ENCODE data around the gene DHX9. TPM values are rescaled to one million over a fixed set of nuclear protein-coding genes. Genes with fewer than 3 reads are reported as not detected.

DHX9 gene
- total and polyA plus RNA-seq, 4 experiments from 2014 or later: 100 to 222 (median 165) TPM

GRCh38 chr1:182842265-182842664 lies 3.1 kb downstream of the DHX9 start:
- peaks cover 38 to 65% of the 10 kb centered on the region in 2 donors for H3K36me3 Mint-ChIP-seq
- H3K4me1 ChIP-seq (ENCODE audit: insufficient read depth, low read length): peaks cover 56% of the 10 kb centered on the region
- no peaks in the 10 kb centered on the region for H3K27me3 Mint-ChIP-seq
- no peak overlapping the region for H3K4me3 ChIP-seq (ENCODE audit: low read length in 2 of 2)
- peaks cover 0 to 2% (median 0%) of the 10 kb centered on the region in 8 donors for H3K9me3 Mint-ChIP-seq
- intact Hi-C loops (cut with micrococcal nuclease): loop anchor here (5.0 to 10.0 kb wide), 2 partner anchors 53 to 700 kb away; no protein-coding TSS in a partner anchor
- peak overlapping the region in 5 of 7 donors; percentile 1 to 93 (median 60) for H3K27ac Mint-ChIP-seq
- peak overlapping the region; percentile 39 to 99 (median 92) for H3K4me3 Mint-ChIP-seq
- H3K9me3 ChIP-seq (ENCODE audit: control insufficient read depth in 1 of 2, low read length in 2 of 2): no peaks in the 10 kb centered on the region
- no peaks in the 10 kb centered on the region for H3K27me3 ChIP-seq (ENCODE audit: insufficient read depth, low read length)
- peaks cover 50 to 85% (median 64%) of the 10 kb centered on the region in 4 donors for H3K4me1 Mint-ChIP-seq
- DNase-seq: no peak
- peak overlapping the region; percentile 18 for H3K27ac ChIP-seq (ENCODE audit: low read depth, low read length)
- ChIA-PET CTCF (ENCODE audit: partially characterized antibody) (no interaction called here), POLR2A (ENCODE audit: partially characterized antibody) (no interaction called here)
- H3K36me3 ChIP-seq (ENCODE audit: insufficient read depth, low read length): peaks cover 30% of the 10 kb centered on the region

- ChIA-PET POLR2A (ENCODE audit: partially characterized antibody) (no interaction called here), CTCF (ENCODE audit: partially characterized antibody) (interaction anchor here (1.0 kb wide), 1 partner anchor 244 kb away, joined by 3 read pairs; no protein-coding TSS in a partner anchor)
- no peaks in the 10 kb centered on the region for H3K9me3 ChIP-seq (ENCODE audit: control insufficient read depth in 1 of 2, low read length in 2 of 2)
- H3K36me3 ChIP-seq (ENCODE audit: insufficient read depth, low read length): peaks cover 57% of the 10 kb centered on the region
- H3K4me1 ChIP-seq (ENCODE audit: insufficient read depth, low read length): peaks cover 74% of the 10 kb centered on the region
- intact Hi-C loops (cut with micrococcal nuclease): loop anchor here (10.0 kb wide), 1 partner anchor 49 kb away; no protein-coding TSS in a partner anchor
- Mint-ChIP-seq H3K4me3 (peak overlapping the region in 2 of 8 donors; percentile 27 to 78), H3K36me3 (peaks cover 64 to 85% of the 10 kb centered on the region in 2 donors), H3K27me3 (no peaks in the 10 kb centered on the region), H3K4me1 (peaks cover 66 to 97% (median 82%) of the 10 kb centered on the region in 4 donors), H3K9me3 (no peaks in the 10 kb centered on the region), H3K27ac (peak overlapping the region in 2 of 7 donors; percentile 46 to 65)
- DNase-seq: peak in 1 of 5 donors; percentile 47
- H3K27ac ChIP-seq (ENCODE audit: low read depth, low read length): no peak overlapping the region
- no peak overlapping the region for H3K4me3 ChIP-seq (ENCODE audit: low read length in 2 of 2)
- H3K27me3 ChIP-seq (ENCODE audit: insufficient read depth, low read length): no peaks in the 10 kb centered on the region
Observed at GRCh38 chr1:182845379-182845778, 6.2 kb downstream of the DHX9 start.

GRCh38 chr1:182845894-182846293 lies 6.7 kb downstream of the DHX9 start:
- H3K4me3 ChIP-seq (ENCODE audit: low read length in 2 of 2): no peak overlapping the region
- H3K4me3 Mint-ChIP-seq: peak overlapping the region in 3 of 8 donors; percentile 16 to 54 (median 43)
- CTCF ChIA-PET (ENCODE audit: partially characterized antibody): interaction anchor here (1.0 kb wide), 1 partner anchor 245 kb away, joined by 3 read pairs; no protein-coding TSS in a partner anchor
- H3K4me1 ChIP-seq (ENCODE audit: insufficient read depth, low read length): peaks cover 70% of the 10 kb centered on the region
- H3K27ac ChIP-seq (ENCODE audit: low read depth, low read length): no peak overlapping the region
- no peaks in the 10 kb centered on the region for H3K27me3 Mint-ChIP-seq
- peaks cover 67 to 84% of the 10 kb centered on the region in 2 donors for H3K36me3 Mint-ChIP-seq
- POLR2A ChIA-PET (ENCODE audit: partially characterized antibody): no interaction called here
- H3K27ac Mint-ChIP-seq: peak overlapping the region in 4 of 7 donors; percentile 35 to 65 (median 40)
- peaks cover 61% of the 10 kb centered on the region for H3K36me3 ChIP-seq (ENCODE audit: insufficient read depth, low read length)
- peaks cover 64 to 92% (median 79%) of the 10 kb centered on the region in 4 donors for H3K4me1 Mint-ChIP-seq
- H3K9me3 Mint-ChIP-seq: no peaks in the 10 kb centered on the region
- DNase-seq: no peak
- no peaks in the 10 kb centered on the region for H3K9me3 ChIP-seq (ENCODE audit: control insufficient read depth in 1 of 2, low read length in 2 of 2)
- no peaks in the 10 kb centered on the region for H3K27me3 ChIP-seq (ENCODE audit: insufficient read depth, low read length)
- intact Hi-C loops (cut with micrococcal nuclease): loop anchor here (10.0 kb wide), 1 partner anchor 49 kb away; no protein-coding TSS in a partner anchor

GRCh38 chr1:182847105-182847504 lies 8.0 kb downstream of the DHX9 start:
- peaks cover 72 to 90% of the 10 kb centered on the region in 2 donors for H3K36me3 Mint-ChIP-seq
- peak overlapping the region in 2 of 7 donors; percentile 33 to 41 for H3K27ac Mint-ChIP-seq
- Histone ChIP-seq H3K4me3 (ENCODE audit: low read length in 2 of 2) (no peak overlapping the region), H3K9me3 (ENCODE audit: control insufficient read depth in 1 of 2, low read length in 2 of 2) (no peaks in the 10 kb centered on the region), H3K36me3 (ENCODE audit: insufficient read depth, low read length) (peaks cover 71% of the 10 kb centered on the region), H3K4me1 (ENCODE audit: insufficient read depth, low read length) (peaks cover 58% of the 10 kb centered on the region), H3K27me3 (ENCODE audit: insufficient read depth, low read length) (no peaks in the 10 kb centered on the region), H3K27ac (ENCODE audit: low read depth, low read length) (no peak overlapping the region)
- CTCF ChIA-PET (ENCODE audit: partially characterized antibody): no interaction called here
- no peaks in the 10 kb centered on the region for H3K27me3 Mint-ChIP-seq
- POLR2A ChIA-PET (ENCODE audit: partially characterized antibody): no interaction called here
- intact Hi-C loops (cut with micrococcal nuclease): loop anchor here (10.0 kb wide), 1 partner anchor 48 kb away; no protein-coding TSS in a partner anchor
- no peak for DNase-seq
- H3K9me3 Mint-ChIP-seq: no peaks in the 10 kb centered on the region
- H3K4me3 Mint-ChIP-seq: peak overlapping the region in 2 of 8 donors; percentile 11 to 18
- H3K4me1 Mint-ChIP-seq: peaks cover 60 to 84% (median 72%) of the 10 kb centered on the region in 4 donors

- H3K9me3 ChIP-seq (ENCODE audit: control insufficient read depth in 1 of 2, low read length in 2 of 2): no peaks in the 10 kb centered on the region
- ChIA-PET POLR2A (ENCODE audit: partially characterized antibody) (no interaction called here), CTCF (ENCODE audit: partially characterized antibody) (no interaction called here)
- peaks cover 43% of the 10 kb centered on the region for H3K4me1 ChIP-seq (ENCODE audit: insufficient read depth, low read length)
- no peak overlapping the region for H3K27ac ChIP-seq (ENCODE audit: low read depth, low read length)
- intact Hi-C loops (cut with micrococcal nuclease): loop anchor here (10.0 kb wide), 1 partner anchor 46 kb away; no protein-coding TSS in a partner anchor
- H3K27me3 Mint-ChIP-seq: no peaks in the 10 kb centered on the region
- no peaks in the 10 kb centered on the region for H3K9me3 Mint-ChIP-seq
- H3K36me3 Mint-ChIP-seq: peaks cover 65 to 93% of the 10 kb centered on the region in 2 donors
- H3K4me1 Mint-ChIP-seq: peaks cover 45 to 73% (median 58%) of the 10 kb centered on the region in 4 donors
- no peak overlapping the region for H3K4me3 ChIP-seq (ENCODE audit: low read length in 2 of 2)
- peak overlapping the region in 2 of 7 donors; percentile 19 to 38 for H3K27ac Mint-ChIP-seq
- H3K27me3 ChIP-seq (ENCODE audit: insufficient read depth, low read length): no peaks in the 10 kb centered on the region
- H3K36me3 ChIP-seq (ENCODE audit: insufficient read depth, low read length): peaks cover 80% of the 10 kb centered on the region
- peak overlapping the region in 2 of 8 donors; percentile 17 to 59 for H3K4me3 Mint-ChIP-seq
- no peak for DNase-seq
Observed at GRCh38 chr1:182848736-182849135, 9.6 kb downstream of the DHX9 start.

- peaks cover 27% of the 10 kb centered on the region for H3K4me1 ChIP-seq (ENCODE audit: insufficient read depth, low read length)
- H3K27ac ChIP-seq (ENCODE audit: low read depth, low read length): no peak overlapping the region
- peak overlapping the region in 2 of 7 donors; percentile 23 to 52 for H3K27ac Mint-ChIP-seq
- no peaks in the 10 kb centered on the region for H3K27me3 Mint-ChIP-seq
- H3K9me3 ChIP-seq (ENCODE audit: control insufficient read depth in 1 of 2, low read length in 2 of 2): no peaks in the 10 kb centered on the region
- DNase-seq: no peak
- ChIA-PET POLR2A (ENCODE audit: partially characterized antibody) (no interaction called here), CTCF (ENCODE audit: partially characterized antibody) (no interaction called here)
- H3K4me1 Mint-ChIP-seq: peaks cover 35 to 58% (median 47%) of the 10 kb centered on the region in 4 donors
- H3K36me3 ChIP-seq (ENCODE audit: insufficient read depth, low read length): peaks cover 86% of the 10 kb centered on the region
- H3K4me3 Mint-ChIP-seq: no peak overlapping the region
- intact Hi-C loops (cut with micrococcal nuclease): no loop called here
- H3K9me3 Mint-ChIP-seq: no peaks in the 10 kb centered on the region
- no peak overlapping the region for H3K4me3 ChIP-seq (ENCODE audit: low read length in 2 of 2)
- peaks cover 60 to 93% of the 10 kb centered on the region in 2 donors for H3K36me3 Mint-ChIP-seq
- no peaks in the 10 kb centered on the region for H3K27me3 ChIP-seq (ENCODE audit: insufficient read depth, low read length)
Observed at GRCh38 chr1:182850319-182850718, 11.2 kb downstream of the DHX9 start.

GRCh38 chr1:182851825-182852224 lies 12.7 kb downstream of the DHX9 start:
- H3K27ac ChIP-seq (ENCODE audit: low read depth, low read length): no peak overlapping the region
- peaks cover 20% of the 10 kb centered on the region for H3K4me1 ChIP-seq (ENCODE audit: insufficient read depth, low read length)
- H3K9me3 ChIP-seq (ENCODE audit: control insufficient read depth in 1 of 2, low read length in 2 of 2): no peaks in the 10 kb centered on the region
- CTCF ChIA-PET (ENCODE audit: partially characterized antibody): no interaction called here
- peaks cover 60 to 93% of the 10 kb centered on the region in 2 donors for H3K36me3 Mint-ChIP-seq
- peaks cover 90% of the 10 kb centered on the region for H3K36me3 ChIP-seq (ENCODE audit: insufficient read depth, low read length)
- intact Hi-C loops (cut with micrococcal nuclease): no loop called here
- no peaks in the 10 kb centered on the region for H3K27me3 Mint-ChIP-seq
- no peak for DNase-seq
- no peaks in the 10 kb centered on the region for H3K9me3 Mint-ChIP-seq
- no peak overlapping the region for H3K4me3 Mint-ChIP-seq
- no peak overlapping the region for H3K4me3 ChIP-seq (ENCODE audit: low read length in 2 of 2)
- POLR2A ChIA-PET (ENCODE audit: partially characterized antibody): no interaction called here
- no peaks in the 10 kb centered on the region for H3K27me3 ChIP-seq (ENCODE audit: insufficient read depth, low read length)
- peak overlapping the region in 1 of 7 donors; percentile 12 for H3K27ac Mint-ChIP-seq
- H3K4me1 Mint-ChIP-seq: peaks cover 28 to 43% (median 39%) of the 10 kb centered on the region in 4 donors

Data from CD4-positive, alpha-beta memory T cell (primary cell).